ENCODE measurements around the gene C3orf70.

Gene C3orf70

GRCh38 chr3:185049710-185050109 lies 103.2 kb downstream of the C3orf70 start:
- no peak for DNase-seq (ENCODE audit: low read depth)

- DNase-seq (ENCODE audit: low read depth) = no peak
These were observed 106.3 kb downstream of the C3orf70 start for GRCh38 chr3:185046603-185047002.

- no peak for DNase-seq (ENCODE audit: low read depth)
These were observed 106.7 kb downstream of the C3orf70 start for GRCh38 chr3:185046164-185046515.

GRCh38 chr3:185042312-185043050 lies 110.4 kb downstream of the C3orf70 start:
- no peak for DNase-seq (ENCODE audit: low read depth)

- DNase-seq (ENCODE audit: low read depth) = no peak
These were observed 111.3 kb downstream of the C3orf70 start for GRCh38 chr3:185041540-185041939.

GRCh38 chr3:185040425-185040824 lies 112.4 kb downstream of the C3orf70 start:
- no peak for DNase-seq (ENCODE audit: low read depth)

GRCh38 chr3:185037801-185038200 lies 115.1 kb downstream of the C3orf70 start:
- no peak for DNase-seq (ENCODE audit: low read depth)

- no peak for DNase-seq (ENCODE audit: low read depth)
These were observed 121.9 kb downstream of the C3orf70 start for GRCh38 chr3:185030951-185031350.

- no peak for DNase-seq (ENCODE audit: low read depth)
These were observed 122.5 kb downstream of the C3orf70 start for GRCh38 chr3:185030399-185030798.

GRCh38 chr3:185029086-185029485 lies 123.8 kb downstream of the C3orf70 start:
- DNase-seq (ENCODE audit: low read depth) = no peak

GRCh38 chr3:185028121-185028520 lies 124.7 kb downstream of the C3orf70 start:
- no peak for DNase-seq (ENCODE audit: low read depth)

Data from iris pigment epithelial cell (primary cell).